Upper lobe of right lung (tissue), 1 donor: ENCODE results near the gene CSNK2B. TPM values are rescaled to one million over a fixed set of nuclear protein-coding genes. Genes with fewer than 3 reads are reported as not detected.
A peak's percentile ranks its signal among the peaks of the same experiment; 100 is the strongest.

Source experiments
- ATAC-seq: fragments of 200-7000 bp; cut with Tn5 transposase; one replicate; pipeline ENCODE4 v1.9.1; 2020; ENCODE audit warnings: mild to moderate bottlenecking, moderate library complexity
- DNase-seq: peaks from one replicate; pipeline ENCODE4 v3.0.0-alpha.2; 2020
- H3K27ac ChIP-seq: fragments of 200-600 bp; one replicate; pipeline ENCODE4 v1.8.0; 2022
- H3K27me3 ChIP-seq: fragments of 200-600 bp; one replicate; pipeline ENCODE4 v1.8.0; 2022; ENCODE audit warnings: mild to moderate bottlenecking
- H3K36me3 ChIP-seq: fragments of 200-600 bp; one replicate; pipeline ENCODE4 v1.8.0; 2022
- H3K4me1 ChIP-seq: fragments of 200-600 bp; one replicate; pipeline ENCODE4 v1.8.0; 2022
- H3K4me3 ChIP-seq: fragments of 200-600 bp; one replicate; pipeline ENCODE4 v1.8.0; 2022; ENCODE audit warnings: mild to moderate bottlenecking
- H3K9me3 ChIP-seq: fragments of 200-600 bp; one replicate; pipeline ENCODE4 v1.8.0; 2022
- intact Hi-C: fragments of 100-400 bp; cut with DNase I; formaldehyde crosslinking; loops from one replicate; pipeline ENCODE4 v1.11.0; 2022
- total RNA-seq: library from RNA; stranded (reverse); fragmentation: NEBNext Ultra II Directional; extraction: Animal tissue kit (Norgen Biotek cat#: 25700); gene quantifications from one replicate; pipeline ENCODE4 v1.2.1, GENCODE V29; 2021
- TF ChIP-seq, protein P1 (sequence below): fragments of 200-600 bp; IDR thresholded peaks from one replicate; pipeline ENCODE4 v1.8.0; 2022; ENCODE audit warnings: antibody characterized with exemption
- donor health status: DM: no; HTN: yes; CAD: no; lungs with severe emphysema.

The CSNK2B gene
- total RNA-seq, 1 donor from 2014 or later = 114 TPM

GRCh38 chr6:31712296-31712695 lies 46.4 kb downstream of the CSNK2B start:
- Histone ChIP-seq H3K27ac (no peak overlapping the region), H3K36me3 (no peaks in the 10 kb centered on the region), H3K27me3 (no peaks in the 10 kb centered on the region), H3K9me3 (no peaks in the 10 kb centered on the region), H3K4me1 (no peaks in the 10 kb centered on the region), H3K4me3 (no peak overlapping the region)
- intact Hi-C loops = no loop called here
- TF ChIP-seq, protein P1, sequence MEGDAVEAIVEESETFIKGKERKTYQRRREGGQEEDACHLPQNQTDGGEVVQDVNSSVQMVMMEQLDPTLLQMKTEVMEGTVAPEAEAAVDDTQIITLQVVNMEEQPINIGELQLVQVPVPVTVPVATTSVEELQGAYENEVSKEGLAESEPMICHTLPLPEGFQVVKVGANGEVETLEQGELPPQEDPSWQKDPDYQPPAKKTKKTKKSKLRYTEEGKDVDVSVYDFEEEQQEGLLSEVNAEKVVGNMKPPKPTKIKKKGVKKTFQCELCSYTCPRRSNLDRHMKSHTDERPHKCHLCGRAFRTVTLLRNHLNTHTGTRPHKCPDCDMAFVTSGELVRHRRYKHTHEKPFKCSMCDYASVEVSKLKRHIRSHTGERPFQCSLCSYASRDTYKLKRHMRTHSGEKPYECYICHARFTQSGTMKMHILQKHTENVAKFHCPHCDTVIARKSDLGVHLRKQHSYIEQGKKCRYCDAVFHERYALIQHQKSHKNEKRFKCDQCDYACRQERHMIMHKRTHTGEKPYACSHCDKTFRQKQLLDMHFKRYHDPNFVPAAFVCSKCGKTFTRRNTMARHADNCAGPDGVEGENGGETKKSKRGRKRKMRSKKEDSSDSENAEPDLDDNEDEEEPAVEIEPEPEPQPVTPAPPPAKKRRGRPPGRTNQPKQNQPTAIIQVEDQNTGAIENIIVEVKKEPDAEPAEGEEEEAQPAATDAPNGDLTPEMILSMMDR = no peak
- DNase-seq (no peak), ATAC-seq (peak; percentile 66)

DNA sequence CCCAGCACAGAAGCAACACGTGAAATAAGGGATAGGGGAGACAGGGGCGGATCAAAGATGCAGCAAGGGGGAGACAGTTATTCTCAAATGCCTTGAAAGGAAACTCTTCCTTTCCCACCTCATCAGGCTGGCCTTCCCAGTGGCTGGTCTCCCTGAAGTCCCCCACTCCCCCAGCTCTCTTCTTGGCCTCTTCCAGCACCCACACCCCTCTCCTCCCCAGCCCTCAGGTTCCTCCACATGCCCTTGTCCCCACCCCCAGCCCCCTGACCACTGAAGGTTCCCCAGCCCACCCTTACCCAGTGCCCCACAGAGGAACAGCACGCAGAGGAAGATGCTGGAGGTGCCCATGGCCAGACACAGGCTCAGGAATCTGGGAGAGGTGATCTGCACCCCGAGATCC lies 47.6 kb downstream of the CSNK2B start:
- Histone ChIP-seq H3K4me1 (no peaks in the 10 kb centered on the region), H3K9me3 (no peaks in the 10 kb centered on the region), H3K27me3 (no peaks in the 10 kb centered on the region), H3K36me3 (no peaks in the 10 kb centered on the region), H3K4me3 (no peak overlapping the region), H3K27ac (no peak overlapping the region)
- TF ChIP-seq, protein P1 = no peak
- intact Hi-C loops = no loop called here
- ATAC-seq (no peak), DNase-seq (no peak)

- ATAC-seq (no peak), DNase-seq (no peak)
- H3K9me3 ChIP-seq = no peaks in the 10 kb centered on the region
- H3K4me3 ChIP-seq = no peak overlapping the region
- intact Hi-C loops = no loop called here
- no peaks in the 10 kb centered on the region for H3K27me3 ChIP-seq
- TF ChIP-seq, protein P1 = no peak
- no peak overlapping the region for H3K27ac ChIP-seq
- no peaks in the 10 kb centered on the region for H3K4me1 ChIP-seq
- no peaks in the 10 kb centered on the region for H3K36me3 ChIP-seq
These were observed 48.3 kb downstream of the CSNK2B start for GRCh38 chr6:31713991-31714684.

GRCh38 chr6:31715022-31715958 lies 49.4 kb downstream of the CSNK2B start, which contains the start of gene LY6G6D:
Gene LY6G6D (plus strand): TSS chr6:31715348. CDS start chr6:31715356, 8 bp downstream.
- ATAC-seq (no peak), DNase-seq (no peak)
- H3K4me3 ChIP-seq = no peak within 1 kb of the TSS
- no peaks in the 10 kb centered on the region for H3K4me1 ChIP-seq
- H3K27ac ChIP-seq = no peak within 1 kb of the TSS
- no peaks in the 10 kb centered on the region for H3K27me3 ChIP-seq
- H3K36me3 ChIP-seq = no peaks in the 10 kb centered on the region
- intact Hi-C loops = no loop called here
- TF ChIP-seq, protein P1 = no peak
- no peaks in the 10 kb centered on the region for H3K9me3 ChIP-seq

DNA sequence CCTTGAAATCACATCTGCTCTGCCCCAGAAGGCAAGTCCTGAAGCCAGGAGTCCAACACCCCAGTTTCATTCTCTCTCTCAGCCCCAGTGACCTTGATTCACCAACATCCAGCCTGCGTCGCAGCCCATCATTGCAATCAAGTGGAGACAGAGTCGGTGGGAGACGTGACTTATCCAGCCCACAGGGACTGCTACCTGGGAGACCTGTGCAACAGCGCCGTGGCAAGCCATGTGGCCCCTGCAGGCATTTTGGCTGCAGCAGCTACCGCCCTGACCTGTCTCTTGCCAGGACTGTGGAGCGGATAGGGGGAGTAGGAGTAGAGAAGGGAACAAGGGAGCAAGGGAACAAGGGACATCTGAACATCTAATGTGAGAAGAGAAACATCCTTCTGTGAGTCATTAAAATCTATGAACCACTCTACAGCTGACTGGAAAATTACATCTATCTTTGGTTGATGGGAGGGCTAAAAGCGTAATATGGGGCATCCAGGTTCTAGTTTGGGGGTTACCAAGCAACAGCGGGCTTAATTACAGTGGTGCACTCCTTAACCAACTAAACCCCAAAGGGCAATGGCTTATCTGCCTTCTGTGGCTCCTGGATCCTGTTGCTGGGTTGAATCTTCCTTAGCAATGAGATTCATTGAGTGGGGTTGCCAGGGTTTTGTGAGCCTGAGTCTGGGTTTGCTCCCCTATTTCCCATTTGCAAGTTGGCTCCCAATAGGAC lies 51.8 kb downstream of the CSNK2B start:
- H3K9me3 ChIP-seq = no peaks in the 10 kb centered on the region
- H3K4me3 ChIP-seq = no peak overlapping the region
- no peak overlapping the region for H3K27ac ChIP-seq
- DNase-seq (no peak), ATAC-seq (no peak)
- H3K4me1 ChIP-seq = no peaks in the 10 kb centered on the region
- TF ChIP-seq, protein P1 = no peak
- H3K36me3 ChIP-seq = no peaks in the 10 kb centered on the region
- intact Hi-C loops = no loop called here
- no peaks in the 10 kb centered on the region for H3K27me3 ChIP-seq
